Renal cortex interstitium (tissue), 11 donors: Measurements from ENCODE around the gene RALGAPA2. TPM values are rescaled to one million over a fixed set of nuclear protein-coding genes. Genes with fewer than 3 reads are reported as not detected.

Experiments
- DNase-seq, 11 donors: peaks; one replicate each; pipeline ENCODE4 v3.0.0-alpha.2; 2013; ENCODE audit warnings: low read depth in 9 of 11, low spot score in 4 of 11; ENCODE audit errors: extremely low read depth in 1 of 11
- polyA plus RNA-seq, 3 donors: library from polyadenylated mRNA; unstranded; fragments of 120-200 nt; gene quantifications; one replicate each; pipeline ENCODE4 v1.2.1, GENCODE V29; 2013; ENCODE audit not compliant: insufficient read length in 3 of 3

The RALGAPA2 gene
- polyA plus RNA-seq, 3 donors, result 17.4 to 21.7 (median 17.7) TPM

DNA sequence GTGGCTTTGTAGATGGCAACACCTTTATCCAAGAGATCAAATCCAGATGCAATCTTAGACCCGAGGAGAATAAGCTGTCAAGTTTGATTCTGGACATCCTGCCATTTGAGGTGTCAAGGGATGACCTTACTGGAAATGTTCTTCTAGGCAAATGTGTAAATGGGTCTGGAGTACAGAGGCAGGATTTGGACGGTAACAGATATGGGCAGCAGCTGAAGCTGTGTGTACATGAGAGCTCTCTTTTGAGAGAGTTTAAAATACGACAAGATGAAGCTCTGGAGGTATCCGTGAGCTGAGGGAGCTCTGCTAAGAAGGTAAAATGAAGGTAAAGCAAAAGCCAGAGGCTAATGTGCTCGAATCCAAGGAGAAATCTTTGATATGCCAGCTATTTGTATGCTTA is 56.6 kb downstream of the RALGAPA2 start:
- no peak for DNase-seq

DNA sequence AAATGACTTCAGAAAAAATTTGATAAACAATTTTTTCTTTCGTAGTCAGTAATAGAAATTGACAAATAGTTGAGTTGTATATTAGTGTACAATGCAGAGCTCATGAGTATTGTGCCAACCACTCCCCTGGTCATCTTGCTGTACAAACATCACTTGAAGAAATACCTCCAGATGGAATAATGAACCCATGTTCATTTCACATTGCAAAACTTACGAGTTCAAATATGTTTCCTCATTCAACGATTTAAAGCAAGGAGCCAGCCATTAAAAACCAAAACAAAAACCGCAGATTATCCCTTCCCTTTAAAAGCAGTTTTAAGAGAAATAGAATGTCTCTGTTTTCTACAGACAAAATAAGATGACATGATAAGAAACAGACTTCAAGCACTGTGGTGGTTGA is 62.5 kb downstream of the RALGAPA2 start:
- DNase-seq, result no peak

DNA sequence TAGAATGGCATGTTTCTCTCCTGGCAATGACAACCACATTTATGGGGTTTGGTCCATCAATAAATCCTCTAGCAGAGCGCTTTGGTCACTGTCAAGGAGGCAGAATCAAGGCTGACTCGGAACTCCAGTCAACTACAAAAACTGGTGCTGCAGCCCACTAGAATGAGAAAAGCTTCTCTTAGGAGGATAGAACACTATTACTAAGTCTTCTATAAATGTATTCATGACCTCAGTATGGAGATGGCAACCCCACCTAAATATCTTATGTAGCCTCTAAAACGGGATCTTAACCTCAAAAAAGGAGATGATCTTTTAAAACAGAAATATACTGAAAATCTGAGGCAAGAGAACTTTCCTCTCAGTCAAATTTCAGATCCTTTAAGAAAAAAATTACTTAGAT is 68.5 kb downstream of the RALGAPA2 start:
- no peak for DNase-seq

DNA sequence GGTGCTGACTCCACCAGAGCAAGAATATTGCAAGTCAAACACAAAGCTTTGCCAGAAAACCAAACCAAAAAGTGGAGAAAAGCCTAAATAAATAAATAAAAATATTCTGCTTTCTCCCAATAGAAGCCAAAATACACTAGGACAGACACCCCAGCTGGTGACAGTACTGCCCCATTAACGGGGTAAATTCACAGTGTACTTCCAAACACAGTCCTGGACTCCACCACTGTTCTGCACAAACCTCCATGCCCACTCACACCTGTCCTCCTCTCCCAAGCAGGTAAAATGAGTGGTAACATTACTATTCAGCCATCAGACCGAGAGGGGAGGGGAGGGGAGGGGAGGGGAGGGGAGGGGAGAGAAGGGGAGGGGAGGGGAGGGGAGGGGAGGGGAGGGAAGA is 70.7 kb downstream of the RALGAPA2 start:
- no peak for DNase-seq

DNA sequence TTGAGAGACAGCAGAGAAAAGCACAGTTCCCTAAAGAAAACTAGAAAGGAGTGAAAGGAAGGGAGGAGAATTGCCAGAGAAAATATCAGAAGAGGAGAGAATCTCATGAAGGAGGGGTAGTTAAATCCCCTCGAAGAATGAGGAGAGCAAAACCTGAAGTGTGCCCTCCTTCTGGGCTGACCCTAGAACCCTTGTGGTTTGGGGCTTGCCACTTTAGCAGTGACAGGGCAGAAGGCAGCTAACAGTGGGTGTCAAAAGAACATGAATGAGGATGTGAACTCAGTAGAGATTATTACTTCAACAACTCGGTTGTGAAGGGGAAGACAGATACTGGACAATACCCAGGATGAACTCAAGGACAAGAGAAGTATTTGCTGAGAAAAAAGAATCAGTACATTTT is 73.6 kb downstream of the RALGAPA2 start:
- no peak for DNase-seq

DNA sequence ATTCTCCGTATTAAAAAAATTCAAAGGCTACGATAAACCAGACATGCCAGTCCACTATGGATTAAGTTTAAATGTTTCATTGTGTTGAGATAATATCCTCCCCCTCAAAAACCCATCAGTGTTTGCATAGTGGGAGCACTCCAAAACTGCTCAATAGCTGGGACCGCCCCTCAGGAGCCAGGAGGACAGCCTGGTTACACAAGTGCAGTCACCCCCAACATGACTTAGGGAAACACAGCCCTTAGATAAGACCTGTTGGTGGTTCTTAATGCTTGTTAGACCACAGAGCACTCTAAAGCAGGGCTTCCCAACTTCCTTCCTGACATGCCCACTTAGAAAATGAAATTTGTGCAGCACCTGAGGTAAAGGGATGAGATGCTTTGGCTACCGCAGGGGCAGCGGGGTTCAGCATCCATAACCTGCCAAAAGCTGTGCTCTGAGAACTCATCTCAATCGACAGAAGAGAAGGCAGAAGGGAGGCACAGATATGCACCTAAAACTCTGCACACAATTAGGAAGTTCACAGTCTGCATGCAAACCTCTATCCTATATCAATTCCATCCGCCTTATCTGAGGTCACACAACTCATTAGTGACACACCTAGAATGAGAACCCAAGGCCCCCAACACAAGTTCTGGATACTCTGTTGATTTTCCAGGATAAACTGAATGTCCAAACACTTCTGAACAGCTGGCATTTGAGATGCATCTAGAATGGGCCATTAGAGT is 74.3 kb downstream of the RALGAPA2 start:
- no peak for DNase-seq

GRCh38 chr20:20635006-20635405 is 77.4 kb downstream of the RALGAPA2 start:
- no peak for DNase-seq

DNA sequence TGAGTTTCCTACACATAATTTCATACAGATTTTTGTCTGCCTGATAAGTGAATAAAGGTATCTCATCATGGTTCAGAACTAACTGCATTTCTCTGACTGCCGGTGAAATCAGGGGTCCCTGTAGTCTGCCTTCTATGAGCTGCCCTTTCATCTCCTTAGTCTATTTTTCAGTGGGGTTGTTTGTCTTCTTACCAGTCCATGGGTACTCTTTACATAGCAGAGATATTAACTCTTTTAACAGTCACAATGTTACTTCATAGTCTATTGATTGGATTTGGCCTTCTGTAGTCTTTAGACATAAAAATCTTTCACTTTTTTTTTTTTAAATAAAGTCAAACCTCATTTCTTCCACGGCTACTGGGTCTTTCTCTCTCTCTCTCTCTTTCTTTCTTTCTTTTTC is 79.8 kb downstream of the RALGAPA2 start:
- DNase-seq, result no peak

GRCh38 chr20:20630551-20630950 is 81.9 kb downstream of the RALGAPA2 start:
- no peak for DNase-seq

- DNase-seq, result no peak
Observed at GRCh38 chr20:20629556-20630188, 82.8 kb downstream of the RALGAPA2 start.

DNA sequence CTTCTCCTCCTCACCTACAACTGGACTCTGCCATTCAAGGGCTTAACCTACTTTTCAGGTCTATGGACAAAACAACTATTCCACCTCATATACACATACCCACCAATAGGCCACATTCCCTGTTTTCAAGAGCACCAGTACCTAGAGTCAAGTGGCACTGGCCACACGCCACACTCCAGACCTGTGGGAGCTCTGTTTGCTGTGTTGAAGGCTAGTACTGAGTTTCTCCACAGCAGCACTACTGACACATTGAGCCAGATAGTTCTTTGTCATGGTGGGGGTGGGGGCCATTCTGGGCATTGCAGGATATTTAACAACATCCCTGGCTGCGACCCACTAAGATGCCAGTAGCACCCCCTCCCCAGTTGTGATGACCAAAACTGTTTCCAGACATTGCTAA is 84.1 kb downstream of the RALGAPA2 start:
- DNase-seq, result no peak

- no peak for DNase-seq
Observed at GRCh38 chr20:20627471-20627870, 85.0 kb downstream of the RALGAPA2 start.

GRCh38 chr20:20624914-20625313 is 87.5 kb downstream of the RALGAPA2 start:
- DNase-seq, result no peak

GRCh38 chr20:20621195-20621594 is 91.2 kb downstream of the RALGAPA2 start:
- no peak for DNase-seq

- no peak for DNase-seq
Observed at GRCh38 chr20:20614391-20614790, 98.1 kb downstream of the RALGAPA2 start.

DNA sequence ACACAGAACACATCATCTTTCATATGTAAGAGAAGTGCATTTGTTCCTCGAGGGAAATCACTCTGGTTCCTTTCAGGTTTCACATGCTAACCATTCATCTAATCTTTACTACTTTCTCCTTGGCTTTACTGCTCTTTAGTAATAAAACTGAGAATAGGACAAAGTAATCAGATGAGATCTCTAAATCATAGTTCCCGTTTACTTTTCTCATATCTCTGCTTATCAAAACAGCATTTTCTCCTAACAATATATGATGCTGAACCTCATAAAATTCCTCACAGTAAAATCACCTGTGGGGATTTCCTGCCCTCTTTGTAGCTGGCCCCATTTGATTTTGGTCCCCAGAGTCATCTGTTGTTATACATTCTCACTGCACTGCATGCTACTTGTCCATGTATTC is 100.2 kb downstream of the RALGAPA2 start:
- DNase-seq, result no peak

DNA sequence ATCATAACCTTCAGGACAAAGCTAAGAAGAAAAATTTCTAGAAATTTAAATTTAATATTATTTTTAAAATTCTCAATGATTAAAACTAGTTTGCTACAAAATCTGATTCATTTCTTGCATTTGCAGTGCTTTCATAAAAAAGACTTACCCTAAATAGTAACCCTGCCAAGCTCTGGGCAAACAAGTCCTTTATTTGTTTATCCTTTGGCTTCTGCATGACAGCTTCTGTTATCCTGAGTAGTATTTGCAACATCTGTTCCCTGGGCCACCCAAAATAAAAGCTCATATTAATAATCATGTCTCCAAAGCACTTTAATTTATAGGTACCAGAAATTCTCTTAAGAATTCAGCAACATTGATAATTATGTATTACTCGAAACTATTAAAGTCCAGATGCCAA is 101.3 kb downstream of the RALGAPA2 start:
- DNase-seq, result no peak

DNA sequence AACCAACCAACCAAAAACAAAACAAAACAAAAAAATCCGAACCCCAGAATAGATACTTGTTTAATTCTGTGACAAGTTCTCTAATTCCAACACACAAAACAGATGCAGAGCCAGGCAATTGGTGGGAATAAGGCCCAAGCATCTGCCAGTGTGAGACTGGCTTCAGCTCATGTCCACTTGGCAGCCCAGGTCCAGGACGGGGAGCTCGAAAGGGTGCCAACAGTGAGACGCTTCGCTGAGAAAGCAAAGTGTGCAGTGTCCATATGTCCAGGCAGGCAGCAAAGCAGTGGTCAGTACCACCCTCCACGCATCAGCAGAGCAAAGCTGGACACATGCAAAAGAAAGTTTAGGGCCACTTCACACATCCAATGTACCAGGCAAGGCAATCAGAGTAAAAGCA is 102.9 kb downstream of the RALGAPA2 start:
- no peak for DNase-seq

GRCh38 chr20:20608641-20609040 is 103.8 kb downstream of the RALGAPA2 start:
- no peak for DNase-seq

GRCh38 chr20:20608041-20608440 is 104.4 kb downstream of the RALGAPA2 start:
- no peak for DNase-seq

DNA sequence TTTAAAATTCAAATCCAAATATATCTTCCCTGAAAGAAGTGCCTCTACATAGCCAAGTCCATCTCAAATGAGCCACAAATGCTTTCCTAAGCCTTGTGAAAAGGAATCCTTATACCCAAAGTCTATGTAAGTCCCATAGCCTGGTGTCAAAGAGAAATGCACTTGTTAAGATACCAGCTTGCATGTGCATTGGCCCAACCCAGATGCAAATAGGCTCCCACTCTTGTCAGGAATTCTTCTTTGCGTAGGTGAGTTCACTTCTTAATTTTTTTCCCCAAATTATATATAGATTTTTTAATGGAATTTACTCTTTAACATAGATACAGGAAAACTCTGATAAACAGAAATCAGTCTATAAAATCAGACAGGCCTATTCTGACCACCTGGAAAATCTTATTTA is 105.6 kb downstream of the RALGAPA2 start:
- no peak for DNase-seq
